Endothelial cell of umbilical vein (primary cell): ENCODE results near the gene CCNYL1.

Experiments used
- FOS ChIP-seq: IDR thresholded peaks from 2 replicates; pipeline ENCODE4 v1.6.1; 2011; ENCODE audit warnings: mild to moderate bottlenecking, low read length, moderate library complexity, borderline replicate concordance; ENCODE audit not compliant: insufficient read depth
- GATA2 ChIP-seq: IDR thresholded peaks from 2 replicates; pipeline ENCODE4 v1.7.0; 2011; ENCODE audit warnings: low read depth, mild to moderate bottlenecking, moderate library complexity, mixed read lengths, low read length; ENCODE audit not compliant: insufficient read length, insufficient read depth

GRCh38 chr2:207743514-207743913 lies 32.1 kb downstream of the CCNYL1 start:
- TF ChIP-seq GATA2 (no peak), FOS (no peak)
